T-helper 17 cell (primary cell): Measurements from ENCODE around the gene ANO4. TPM values are rescaled to one million over a fixed set of nuclear protein-coding genes. Genes with fewer than 3 reads are reported as not detected.
"Not testable (repeated sequence)": the region's sequence is repeated elsewhere in the genome, so short reads cannot be mapped to it uniquely, and the experiment has no call there.

Source experiments
- ATAC-seq: fragments of 150-1000 bp; cut with Tn5 transposase; 2 replicates; pipeline ENCODE4 v1.10.0; 2021; ENCODE audit warnings: mild to moderate bottlenecking, moderate library complexity
- DNase-seq, 3 donors: peaks; one replicate each; pipeline versions ENCODE4 v3.0.0 to v3.0.0-alpha.2; 2020 to 2021
- H3K9me3 ChIP-seq: one replicate; pipeline ENCODE4 v1.7.0; 2013; ENCODE audit warnings: low read length, mild to moderate bottlenecking; ENCODE audit not compliant: control insufficient read depth, poor library complexity, severe bottlenecking
- H3K27ac Mint-ChIP-seq: one replicate; pipeline ENCODE4 v1.8.0; 2022; ENCODE audit warnings: mild to moderate bottlenecking, moderate library complexity, mixed read lengths
- H3K27me3 Mint-ChIP-seq: one replicate; pipeline ENCODE4 v1.8.0; 2022; ENCODE audit warnings: mixed read lengths
- H3K36me3 Mint-ChIP-seq: one replicate; pipeline ENCODE4 v1.8.0; 2022; ENCODE audit warnings: low read depth, mixed read lengths
- H3K4me1 Mint-ChIP-seq: one replicate; pipeline ENCODE4 v1.8.0; 2022; ENCODE audit warnings: mild to moderate bottlenecking, mixed read lengths
- H3K4me3 Mint-ChIP-seq: one replicate; pipeline ENCODE4 v1.8.0; 2022; ENCODE audit warnings: mild to moderate bottlenecking, moderate library complexity, mixed read lengths
- total RNA-seq, 4 donors: library from RNA in 2 of 4; stranded (reverse) in 2 of 4; gene quantifications; one replicate each; pipeline ENCODE4 v1.2.3 and lab custom pipeline; 2022 to 2026

The ANO4 gene
- total RNA-seq, 2 donors from 2014 or later, result not detected

- no peaks in the 10 kb centered on the region for H3K27me3 Mint-ChIP-seq
- no peak overlapping the region for H3K27ac Mint-ChIP-seq
- H3K9me3 ChIP-seq, result no peaks in the 10 kb centered on the region
- no peak overlapping the region for H3K4me3 Mint-ChIP-seq
- H3K4me1 Mint-ChIP-seq, result no peaks in the 10 kb centered on the region
- ATAC-seq, result no peak
- no peak for DNase-seq
- no peaks in the 10 kb centered on the region for H3K36me3 Mint-ChIP-seq
Observed at GRCh38 chr12:101097829-101098580, 303.4 kb downstream of the ANO4 start.

- Mint-ChIP-seq H3K36me3 (no peaks in the 10 kb centered on the region), H3K4me3 (no peak overlapping the region), H3K27me3 (no peaks in the 10 kb centered on the region), H3K4me1 (no peaks in the 10 kb centered on the region), H3K27ac (no peak overlapping the region)
- no peaks in the 10 kb centered on the region for H3K9me3 ChIP-seq
- DNase-seq, result no peak
- no peak for ATAC-seq
Observed at GRCh38 chr12:101107032-101107763, 312.6 kb downstream of the ANO4 start.

- Mint-ChIP-seq H3K36me3 (no peaks in the 10 kb centered on the region), H3K27ac (no peak overlapping the region)
- no peaks in the 10 kb centered on the region for H3K9me3 ChIP-seq
Observed at GRCh38 chr12:101108130-101108529, 313.6 kb downstream of the ANO4 start.

GRCh38 chr12:101110866-101111265 lies 316.3 kb downstream of the ANO4 start:
- Mint-ChIP-seq H3K27ac (no peak overlapping the region), H3K4me3 (no peak overlapping the region), H3K27me3 (no peaks in the 10 kb centered on the region), H3K4me1 (no peaks in the 10 kb centered on the region), H3K36me3 (no peaks in the 10 kb centered on the region)
- no peak for ATAC-seq
- DNase-seq, result no peak
- no peaks in the 10 kb centered on the region for H3K9me3 ChIP-seq

More at GRCh38 chr12:101108130-101108529, 313.6 kb downstream of the ANO4 start:
- Mint-ChIP-seq H3K4me3 (no peak overlapping the region), H3K4me1 (no peaks in the 10 kb centered on the region), H3K27me3 (no peaks in the 10 kb centered on the region)
- DNase-seq (no peak), ATAC-seq (no peak)

GRCh38 chr12:101111441-101111840 lies 316.9 kb downstream of the ANO4 start:
- H3K27me3 Mint-ChIP-seq, result no peaks in the 10 kb centered on the region
- H3K4me3 Mint-ChIP-seq, result no peak overlapping the region
- H3K9me3 ChIP-seq, result no peaks in the 10 kb centered on the region
- ATAC-seq (no peak), DNase-seq (no peak)
- no peak overlapping the region for H3K27ac Mint-ChIP-seq
- no peaks in the 10 kb centered on the region for H3K36me3 Mint-ChIP-seq
- no peaks in the 10 kb centered on the region for H3K4me1 Mint-ChIP-seq

GRCh38 chr12:101115326-101115725 lies 320.8 kb downstream of the ANO4 start:
- no peak for ATAC-seq
- H3K36me3 Mint-ChIP-seq, result no peaks in the 10 kb centered on the region
- DNase-seq, result no peak
- no peak overlapping the region for H3K4me3 Mint-ChIP-seq
- no peaks in the 10 kb centered on the region for H3K9me3 ChIP-seq
- no peak overlapping the region for H3K27ac Mint-ChIP-seq
- H3K27me3 Mint-ChIP-seq, result no peaks in the 10 kb centered on the region
- H3K4me1 Mint-ChIP-seq, result no peaks in the 10 kb centered on the region

- Mint-ChIP-seq H3K4me1 (no peaks in the 10 kb centered on the region), H3K36me3 (no peaks in the 10 kb centered on the region), H3K4me3 (no peak overlapping the region), H3K27ac (no peak overlapping the region), H3K27me3 (no peaks in the 10 kb centered on the region)
- ATAC-seq (no peak), DNase-seq (no peak)
- no peaks in the 10 kb centered on the region for H3K9me3 ChIP-seq
Observed at GRCh38 chr12:101116911-101117310, 322.3 kb downstream of the ANO4 start.

- no peaks in the 10 kb centered on the region for H3K9me3 ChIP-seq
- Mint-ChIP-seq H3K4me1 (no peaks in the 10 kb centered on the region), H3K27ac (no peak overlapping the region), H3K36me3 (no peaks in the 10 kb centered on the region), H3K27me3 (no peaks in the 10 kb centered on the region), H3K4me3 (no peak overlapping the region)
- ATAC-seq, result no peak
- no peak for DNase-seq
Observed at GRCh38 chr12:101117842-101118241, 323.3 kb downstream of the ANO4 start.

GRCh38 chr12:101127521-101128219 lies 333.1 kb downstream of the ANO4 start:
- H3K9me3 ChIP-seq, result no peaks in the 10 kb centered on the region
- H3K36me3 Mint-ChIP-seq, result peaks cover 2% of the 10 kb centered on the region
- DNase-seq (no peak), ATAC-seq (no peak)
- no peaks in the 10 kb centered on the region for H3K4me1 Mint-ChIP-seq
- H3K4me3 Mint-ChIP-seq, result no peak overlapping the region
- no peaks in the 10 kb centered on the region for H3K27me3 Mint-ChIP-seq
- H3K27ac Mint-ChIP-seq, result no peak overlapping the region

- not testable (repeated sequence) for H3K4me1 Mint-ChIP-seq, DNase-seq, H3K36me3 Mint-ChIP-seq, H3K27ac Mint-ChIP-seq, H3K4me3 Mint-ChIP-seq, H3K27me3 Mint-ChIP-seq, ATAC-seq, H3K9me3 ChIP-seq
Observed at GRCh38 chr12:101145777-101146431, 351.3 kb downstream of the ANO4 start.

- H3K9me3 ChIP-seq, result no peaks in the 10 kb centered on the region
- H3K27me3 Mint-ChIP-seq, result no peaks in the 10 kb centered on the region
- H3K4me3 Mint-ChIP-seq, result no peak overlapping the region
- no peaks in the 10 kb centered on the region for H3K4me1 Mint-ChIP-seq
- ATAC-seq (no peak), DNase-seq (no peak)
- H3K27ac Mint-ChIP-seq, result no peak overlapping the region
- H3K36me3 Mint-ChIP-seq, result no peaks in the 10 kb centered on the region
Observed at GRCh38 chr12:101165319-101165718, 370.7 kb downstream of the ANO4 start.

- DNase-seq, result no peak
- no peaks in the 10 kb centered on the region for H3K9me3 ChIP-seq
- no peaks in the 10 kb centered on the region for H3K4me1 Mint-ChIP-seq
- H3K27ac Mint-ChIP-seq, result no peak overlapping the region
- H3K4me3 Mint-ChIP-seq, result no peak overlapping the region
- H3K27me3 Mint-ChIP-seq, result no peaks in the 10 kb centered on the region
- no peaks in the 10 kb centered on the region for H3K36me3 Mint-ChIP-seq
- ATAC-seq, result no peak
Observed at GRCh38 chr12:101166866-101167265, 372.3 kb downstream of the ANO4 start.

GRCh38 chr12:101168001-101168400 lies 373.4 kb downstream of the ANO4 start:
- Mint-ChIP-seq H3K4me1 (no peaks in the 10 kb centered on the region), H3K4me3 (no peak overlapping the region), H3K36me3 (no peaks in the 10 kb centered on the region), H3K27me3 (no peaks in the 10 kb centered on the region), H3K27ac (no peak overlapping the region)
- ATAC-seq (no peak), DNase-seq (no peak)
- H3K9me3 ChIP-seq, result no peaks in the 10 kb centered on the region
